Measurements from ENCODE around the gene LMTK2.

LMTK2 gene

GRCh38 chr7:98256431-98256830 lies 149.8 kb downstream of the LMTK2 start:
- no peak for DNase-seq (ENCODE audit: low read depth in 4 of 4, low spot score in 1 of 4)

GRCh38 chr7:98257701-98258100 lies 151.0 kb downstream of the LMTK2 start:
- DNase-seq (ENCODE audit: low read depth in 4 of 4, low spot score in 1 of 4) = no peak

Data from stimulated activated CD4-positive, alpha-beta T cell treated with anti-CD3 and anti-CD28 coated beads, Interleukin-1b, Interleukin-23, amount 100 ng/mL, for 24 hours (primary cell).